AG09309 (cell line): Measurements from ENCODE around the gene DCAF5.

Experiments used
- DNase-seq: peaks from one replicate; pipeline ENCODE4 v3.0.0-alpha.2; 2010; ENCODE audit warnings: low read depth
- H3K4me3 ChIP-seq: 2 replicates; pipeline ENCODE4 v1.5.1; 2011; ENCODE audit warnings: mild to moderate bottlenecking, low read depth, low read length, moderate library complexity; ENCODE audit not compliant: control insufficient read depth
- CTCF ChIP-seq: IDR thresholded peaks from 2 replicates; pipeline ENCODE4 v1.5.1; 2011; ENCODE audit warnings: mild to moderate bottlenecking, low read depth, low read length, inconsistent platforms; ENCODE audit not compliant: insufficient read depth, control insufficient read depth; ENCODE audit errors: missing control alignments

DCAF5 gene

DNA sequence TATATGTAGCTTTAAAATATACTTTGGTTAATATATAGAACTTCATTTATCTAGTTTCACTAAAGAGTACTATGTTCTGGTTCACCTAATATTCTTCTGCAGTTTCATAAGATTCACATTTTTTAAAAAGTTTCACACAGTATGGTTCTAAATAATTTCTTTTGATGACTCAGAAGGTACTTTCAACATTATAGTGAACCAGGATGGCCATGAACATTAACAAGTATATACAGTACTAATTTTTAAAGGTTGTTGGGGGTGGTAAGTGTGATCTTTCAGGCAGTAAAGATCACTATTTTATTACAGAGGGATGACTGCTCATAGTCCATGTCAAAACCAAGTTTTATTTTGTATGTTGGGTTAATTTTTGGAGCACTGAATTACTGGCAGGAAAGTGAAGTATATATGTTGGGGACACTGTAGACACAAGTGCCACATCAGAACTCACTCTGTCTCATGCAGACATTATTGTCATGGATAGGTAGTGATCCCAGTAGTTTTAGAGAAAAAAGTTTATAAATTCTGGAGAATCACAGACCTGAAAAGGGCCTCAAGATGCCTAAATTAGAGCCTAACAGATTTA lies 60.0 kb downstream of the DCAF5 start:
- no peak for TF ChIP-seq CTCF
- DNase-seq: no peak
- H3K4me3 ChIP-seq: no peak overlapping the region

- no peak for DNase-seq
- no peak for TF ChIP-seq CTCF
These were observed 61.2 kb downstream of the DCAF5 start for GRCh38 chr14:69091695-69092094.

GRCh38 chr14:69091006-69091405 lies 61.9 kb downstream of the DCAF5 start:
- no peak for TF ChIP-seq CTCF
- H3K4me3 ChIP-seq: no peak overlapping the region
- no peak for DNase-seq

More at GRCh38 chr14:69091695-69092094, 61.2 kb downstream of the DCAF5 start:
- no peak overlapping the region for H3K4me3 ChIP-seq

DNA sequence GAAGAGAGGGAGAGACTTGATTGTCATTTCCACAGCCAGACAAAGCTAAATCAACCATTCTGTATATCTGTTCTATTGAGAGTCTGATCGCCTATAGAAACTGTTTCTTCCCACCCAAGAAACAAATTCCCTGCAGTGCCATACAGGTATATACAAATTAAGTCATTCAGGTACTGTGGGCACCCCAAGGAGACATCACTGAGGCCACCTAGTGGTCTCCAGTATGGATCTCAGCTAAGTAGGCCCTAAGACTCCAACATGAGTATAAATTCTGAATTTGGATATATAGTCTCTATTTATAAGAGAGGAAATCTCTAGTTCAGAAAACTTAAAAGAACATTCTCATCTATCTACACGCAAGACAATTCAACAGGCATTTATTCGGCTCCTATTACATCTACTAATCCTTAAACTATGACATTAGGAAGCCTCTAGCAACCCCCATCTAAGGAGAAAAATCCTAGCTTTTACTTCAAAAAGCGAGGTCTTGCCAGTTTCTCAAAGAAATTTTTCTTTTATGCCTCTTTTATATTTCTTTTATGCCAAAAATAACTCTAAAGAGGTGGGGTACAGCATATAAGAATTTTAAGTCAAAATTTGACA lies 62.6 kb downstream of the DCAF5 start:
- DNase-seq: no peak
- H3K4me3 ChIP-seq: no peak overlapping the region
- TF ChIP-seq CTCF: peak; percentile 74

- H3K4me3 ChIP-seq: no peak overlapping the region
- DNase-seq: no peak
- no peak for TF ChIP-seq CTCF
These were observed 63.9 kb downstream of the DCAF5 start for GRCh38 chr14:69089046-69089445.

DNA sequence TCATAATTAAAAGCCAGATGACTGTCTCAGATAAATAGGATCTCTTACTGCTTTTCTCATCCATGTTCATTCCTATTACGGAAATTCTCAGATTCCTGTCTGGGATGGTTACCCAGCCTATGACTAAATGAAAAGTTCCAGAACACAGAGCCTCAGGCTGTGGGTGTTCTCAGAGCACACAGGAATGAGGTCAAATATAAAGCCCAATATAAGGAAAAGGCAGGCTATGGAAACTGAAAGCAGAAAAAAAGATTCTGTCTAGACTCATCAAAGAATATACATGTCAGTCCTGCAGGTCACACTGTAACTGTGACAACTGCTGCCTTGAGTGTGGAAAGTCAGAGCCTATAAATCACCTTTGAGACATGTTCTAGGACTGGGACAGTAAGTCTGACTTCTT lies 64.3 kb downstream of the DCAF5 start:
- TF ChIP-seq CTCF: no peak

More for the DNA sequence above, 64.3 kb downstream of the DCAF5 start:
- H3K4me3 ChIP-seq: no peak overlapping the region
- DNase-seq: no peak
